ENCODE results near the gene STAT5A. TPM values are rescaled to one million over a fixed set of nuclear protein-coding genes. Genes with fewer than 3 reads are reported as not detected.
"Not testable (repeated sequence)": the region's sequence is repeated elsewhere in the genome, so short reads cannot be mapped to it uniquely, and the experiment has no call there.

Gene STAT5A
- total RNA-seq, 1 donor from 2014 or later, result 42.0 TPM

DNA sequence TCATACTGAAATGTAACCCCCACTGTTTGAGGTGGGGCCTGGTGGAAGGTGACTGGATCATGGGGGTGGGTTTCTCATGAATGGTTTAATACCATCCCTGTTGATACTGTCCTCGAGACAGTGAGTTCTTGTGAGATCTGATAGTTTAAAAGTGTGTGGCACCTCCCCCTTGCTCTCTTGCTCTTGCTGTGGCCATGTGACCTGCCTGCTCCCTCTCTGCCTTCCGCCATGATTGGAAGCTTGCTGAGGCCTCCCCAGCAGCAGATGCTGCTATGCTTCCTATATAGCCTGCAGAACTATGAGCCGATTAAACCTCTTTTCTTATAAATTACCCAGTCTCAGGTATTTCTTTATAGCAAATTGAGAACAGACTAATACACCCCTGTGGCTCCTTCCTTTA lies 59.3 kb downstream of the STAT5A start:
- Histone ChIP-seq H3K4me3 (no peak overlapping the region), H3K9me3 (no peaks in the 10 kb centered on the region), H3K36me3 (peaks cover 52% of the 10 kb centered on the region), H3K27ac (no peak overlapping the region), H3K4me1 (peaks cover 36% of the 10 kb centered on the region), H3K27me3 (no peaks in the 10 kb centered on the region)
- DNase-seq (no peak), ATAC-seq (no peak)
- TF ChIP-seq, protein P1, sequence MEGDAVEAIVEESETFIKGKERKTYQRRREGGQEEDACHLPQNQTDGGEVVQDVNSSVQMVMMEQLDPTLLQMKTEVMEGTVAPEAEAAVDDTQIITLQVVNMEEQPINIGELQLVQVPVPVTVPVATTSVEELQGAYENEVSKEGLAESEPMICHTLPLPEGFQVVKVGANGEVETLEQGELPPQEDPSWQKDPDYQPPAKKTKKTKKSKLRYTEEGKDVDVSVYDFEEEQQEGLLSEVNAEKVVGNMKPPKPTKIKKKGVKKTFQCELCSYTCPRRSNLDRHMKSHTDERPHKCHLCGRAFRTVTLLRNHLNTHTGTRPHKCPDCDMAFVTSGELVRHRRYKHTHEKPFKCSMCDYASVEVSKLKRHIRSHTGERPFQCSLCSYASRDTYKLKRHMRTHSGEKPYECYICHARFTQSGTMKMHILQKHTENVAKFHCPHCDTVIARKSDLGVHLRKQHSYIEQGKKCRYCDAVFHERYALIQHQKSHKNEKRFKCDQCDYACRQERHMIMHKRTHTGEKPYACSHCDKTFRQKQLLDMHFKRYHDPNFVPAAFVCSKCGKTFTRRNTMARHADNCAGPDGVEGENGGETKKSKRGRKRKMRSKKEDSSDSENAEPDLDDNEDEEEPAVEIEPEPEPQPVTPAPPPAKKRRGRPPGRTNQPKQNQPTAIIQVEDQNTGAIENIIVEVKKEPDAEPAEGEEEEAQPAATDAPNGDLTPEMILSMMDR (IDR thresholded peaks at IDR 0.05), result no peak
- intact Hi-C loops (cut with DNase I), result no loop called here

DNA sequence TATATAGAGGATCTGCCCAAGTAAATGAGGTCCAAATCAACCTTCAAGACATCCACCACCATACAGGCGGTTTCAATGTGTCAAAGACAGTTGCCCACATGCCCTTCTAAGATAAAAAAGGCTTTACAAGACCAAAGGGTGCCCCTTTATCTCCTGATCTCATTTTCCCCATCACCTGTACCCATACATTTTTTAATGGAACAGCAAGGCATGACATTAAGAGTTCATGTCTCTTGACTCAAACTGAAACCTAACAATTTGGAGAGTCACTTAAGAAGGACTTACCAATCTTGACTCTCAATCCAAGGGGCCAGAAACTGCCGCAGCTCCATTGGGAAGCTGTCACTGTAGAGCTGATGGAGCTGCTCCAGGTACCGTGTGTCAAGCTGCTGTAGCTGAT lies 59.8 kb downstream of the STAT5A start:
- H3K4me1 ChIP-seq, result peaks cover 36% of the 10 kb centered on the region
- intact Hi-C loops (cut with DNase I), result no loop called here
- no peaks in the 10 kb centered on the region for H3K27me3 ChIP-seq
- TF ChIP-seq, protein P1 (IDR thresholded peaks at IDR 0.05), result no peak
- peaks cover 47% of the 10 kb centered on the region for H3K36me3 ChIP-seq
- no peaks in the 10 kb centered on the region for H3K9me3 ChIP-seq
- no peak overlapping the region for H3K4me3 ChIP-seq
- H3K27ac ChIP-seq, result no peak overlapping the region
- no peak for ATAC-seq
- DNase-seq, result no peak

DNA sequence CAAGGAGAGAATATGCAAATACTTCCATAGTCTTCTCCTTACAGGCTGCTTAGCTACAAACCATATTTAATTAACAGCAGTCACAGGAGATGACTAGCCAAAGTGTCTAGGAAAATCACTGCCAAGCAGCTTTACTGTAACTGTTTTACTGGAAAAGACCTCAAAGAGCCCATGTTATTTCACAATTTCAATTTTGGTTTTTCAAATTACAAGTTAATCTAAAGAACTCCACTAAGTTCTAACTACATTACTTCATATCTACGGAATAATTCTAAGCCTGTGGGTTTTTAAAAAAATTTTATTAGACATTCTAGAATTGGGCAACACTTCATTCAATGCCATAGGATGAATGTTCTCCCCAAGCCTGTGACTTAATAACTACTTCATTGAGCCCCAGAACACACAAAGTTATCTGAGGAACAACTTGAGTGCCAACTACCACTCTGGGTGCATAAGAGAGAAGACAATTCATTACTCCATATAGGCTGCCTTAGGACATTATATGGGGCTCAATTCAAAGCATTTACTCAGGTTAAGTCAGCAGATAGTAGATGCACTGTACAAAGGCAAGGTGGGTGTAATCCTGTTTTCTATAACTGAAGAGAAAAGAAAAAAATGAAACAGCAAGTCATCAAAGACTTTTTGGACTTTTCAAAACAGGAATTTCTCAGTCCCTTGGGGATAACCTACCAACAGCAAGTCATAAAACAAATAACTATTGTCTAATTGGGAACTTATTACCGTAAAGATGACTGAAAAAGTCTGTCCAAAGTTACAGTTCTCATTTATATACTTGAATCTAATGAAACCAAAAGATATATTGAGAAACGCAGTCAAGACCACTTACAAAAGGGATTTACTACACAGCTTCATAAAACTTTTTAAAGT lies 66.9 kb downstream of the STAT5A start:
- ATAC-seq (peak; percentile 21), DNase-seq (no peak)
- Histone ChIP-seq H3K9me3 (no peaks in the 10 kb centered on the region), H3K27me3 (no peaks in the 10 kb centered on the region), H3K36me3 (peaks cover 12% of the 10 kb centered on the region), H3K4me1 (peaks cover 39% of the 10 kb centered on the region), H3K27ac (no peak overlapping the region), H3K4me3 (no peak overlapping the region)
- TF ChIP-seq, protein P1 (IDR thresholded peaks at IDR 0.05), result no peak
- intact Hi-C loops (cut with DNase I), result no loop called here

DNA sequence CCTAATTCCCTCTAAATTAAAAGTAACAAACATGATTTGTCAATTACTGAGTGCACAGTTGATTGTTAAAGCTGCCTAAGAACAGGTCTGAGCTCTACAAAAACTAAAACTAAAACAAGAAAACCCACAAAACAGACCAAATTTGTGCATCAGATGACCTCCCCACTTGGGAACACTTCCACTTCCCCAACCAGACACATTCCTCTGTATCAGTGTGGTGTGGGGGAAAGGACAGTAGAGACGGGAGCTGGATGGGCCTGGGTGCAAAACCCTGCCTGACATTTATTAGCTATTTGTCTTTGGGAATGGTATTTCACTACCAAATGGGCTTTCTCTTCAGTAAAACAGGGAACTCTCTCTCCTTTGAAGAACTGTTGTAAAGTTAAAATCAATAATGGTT lies 70.1 kb downstream of the STAT5A start:
- no peaks in the 10 kb centered on the region for H3K9me3 ChIP-seq
- H3K27ac ChIP-seq, result no peak overlapping the region
- ATAC-seq, result peak; percentile 22
- no peak overlapping the region for H3K4me3 ChIP-seq
- intact Hi-C loops (cut with DNase I), result no loop called here
- TF ChIP-seq, protein P1 (IDR thresholded peaks at IDR 0.05), result no peak
- H3K4me1 ChIP-seq, result peaks cover 66% of the 10 kb centered on the region
- DNase-seq, result no peak
- H3K36me3 ChIP-seq, result peaks cover 12% of the 10 kb centered on the region
- H3K27me3 ChIP-seq, result no peaks in the 10 kb centered on the region

DNA sequence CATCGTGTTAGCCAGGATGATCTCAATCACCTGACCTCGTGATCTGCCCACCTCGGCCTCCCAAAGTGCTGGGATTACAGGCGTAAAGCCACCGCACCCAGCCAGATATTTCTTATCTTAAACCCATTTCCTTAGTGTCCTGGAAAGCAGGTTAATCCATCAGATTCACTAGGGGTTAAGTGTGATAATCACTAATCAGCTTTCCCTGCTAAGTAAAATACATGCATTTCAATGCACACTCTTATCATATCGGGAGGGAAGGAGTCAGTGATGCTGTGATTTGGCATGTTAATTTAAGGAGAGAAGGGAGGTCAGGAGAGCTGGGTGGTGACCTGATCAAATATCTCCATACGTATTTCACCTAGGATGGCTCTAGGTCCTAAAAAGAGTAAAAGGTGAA lies 70.8 kb downstream of the STAT5A start:
- H3K36me3 ChIP-seq, result peaks cover 12% of the 10 kb centered on the region
- peaks cover 73% of the 10 kb centered on the region for H3K4me1 ChIP-seq

DNA sequence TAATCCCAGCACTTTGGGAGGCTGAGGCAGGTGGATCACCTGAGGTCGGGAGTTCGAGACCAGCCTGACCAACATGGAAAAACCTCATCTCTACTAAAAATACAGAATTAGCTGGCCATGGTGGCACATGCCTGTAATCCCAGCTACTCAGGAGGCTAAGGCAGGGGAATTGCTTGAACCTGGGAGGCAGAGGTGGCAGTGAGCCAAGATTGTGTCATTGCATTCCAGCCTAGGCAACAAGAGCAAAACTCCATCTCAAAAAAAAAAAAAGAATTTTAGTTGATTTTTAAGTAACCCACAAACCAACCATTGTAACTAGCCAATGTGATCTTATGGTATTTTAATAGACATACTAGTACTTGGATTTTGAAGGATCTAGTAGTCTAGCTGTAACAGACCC lies 72.1 kb downstream of the STAT5A start:
- H3K4me1 ChIP-seq, result peaks cover 66% of the 10 kb centered on the region
- H3K9me3 ChIP-seq; H3K4me3 ChIP-seq; H3K27me3 ChIP-seq; intact Hi-C loops (cut with DNase I); H3K27ac ChIP-seq; ATAC-seq: not testable (repeated sequence)
- DNase-seq, result peak; percentile 66
- H3K36me3 ChIP-seq, result peaks cover 12% of the 10 kb centered on the region

More for the DNA sequence above, 70.8 kb downstream of the STAT5A start:
- no peak overlapping the region for H3K4me3 ChIP-seq
- no peaks in the 10 kb centered on the region for H3K9me3 ChIP-seq
- no peaks in the 10 kb centered on the region for H3K27me3 ChIP-seq
- intact Hi-C loops (cut with DNase I), result no loop called here
- DNase-seq, result no peak
- no peak overlapping the region for H3K27ac ChIP-seq
- no peak for ATAC-seq
- TF ChIP-seq, protein P1 (IDR thresholded peaks at IDR 0.05), result no peak

Other genes starting within 250 kb of the STAT5A start
- gene C17orf113, start 237.9 kb upstream of the STAT5A start, total RNA-seq, result 0.72 TPM
- 0.78 TPM for gene ZNF385C, start 190.0 kb upstream of the STAT5A start, total RNA-seq
- 27.5 TPM for gene DHX58, start 175.8 kb upstream of the STAT5A start, total RNA-seq
- 45.3 TPM for gene KAT2A, start 167.1 kb upstream of the STAT5A start, total RNA-seq
- not detected for gene HSPB9, start 165.7 kb upstream of the STAT5A start, total RNA-seq
- gene RAB5C, start 133.5 kb upstream of the STAT5A start, total RNA-seq, result 154 TPM
- gene KCNH4, start 107.4 kb upstream of the STAT5A start, total RNA-seq, result 0.26 TPM
- not detected for gene HCRT, start 103.0 kb upstream of the STAT5A start, total RNA-seq
- gene GHDC, start 94.0 kb upstream of the STAT5A start, total RNA-seq, result 30.9 TPM
- gene STAT5B, start 12.1 kb upstream of the STAT5A start, total RNA-seq, result 71.0 TPM
- 309 TPM for gene STAT3, start 99.9 kb downstream of the STAT5A start, total RNA-seq
- gene CAVIN1, start 134.8 kb downstream of the STAT5A start, total RNA-seq, result 342 TPM
- gene ATP6V0A1, start 170.4 kb downstream of the STAT5A start, total RNA-seq, result 109 TPM
- 46.9 TPM for gene NAGLU, start 247.7 kb downstream of the STAT5A start, total RNA-seq

Measured in upper lobe of right lung (tissue), 1 donor.